ENCODE results near the gene NRXN3.

Gene NRXN3

DNA sequence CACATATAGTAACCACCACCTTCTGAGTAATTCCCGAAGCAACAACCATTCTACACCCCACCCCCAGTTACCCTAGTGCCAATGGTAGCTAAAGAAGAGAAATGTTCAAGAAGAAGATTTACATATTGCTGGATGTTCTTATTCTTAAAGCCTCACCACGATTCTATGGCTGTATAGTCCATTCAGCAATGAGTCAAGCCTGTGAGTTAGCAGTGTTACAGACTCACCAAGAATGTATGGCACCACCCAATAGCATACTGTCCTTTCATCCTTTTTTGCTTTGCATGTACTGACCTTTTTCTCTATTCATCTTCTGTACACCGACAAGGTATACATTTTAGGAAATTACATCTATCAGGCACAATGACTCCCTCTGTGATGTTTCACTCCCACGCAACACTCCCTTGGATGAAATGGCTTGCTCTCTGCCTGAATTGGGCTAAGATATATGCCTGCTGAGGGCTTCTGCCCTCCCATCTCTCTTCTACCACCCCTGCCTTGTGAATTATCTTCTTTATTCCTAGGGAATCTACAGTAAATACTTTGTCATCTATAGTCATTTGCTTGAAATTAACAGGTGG lies 1095.3 kb downstream of the NRXN3 start:
- TF ChIP-seq, protein P1, sequence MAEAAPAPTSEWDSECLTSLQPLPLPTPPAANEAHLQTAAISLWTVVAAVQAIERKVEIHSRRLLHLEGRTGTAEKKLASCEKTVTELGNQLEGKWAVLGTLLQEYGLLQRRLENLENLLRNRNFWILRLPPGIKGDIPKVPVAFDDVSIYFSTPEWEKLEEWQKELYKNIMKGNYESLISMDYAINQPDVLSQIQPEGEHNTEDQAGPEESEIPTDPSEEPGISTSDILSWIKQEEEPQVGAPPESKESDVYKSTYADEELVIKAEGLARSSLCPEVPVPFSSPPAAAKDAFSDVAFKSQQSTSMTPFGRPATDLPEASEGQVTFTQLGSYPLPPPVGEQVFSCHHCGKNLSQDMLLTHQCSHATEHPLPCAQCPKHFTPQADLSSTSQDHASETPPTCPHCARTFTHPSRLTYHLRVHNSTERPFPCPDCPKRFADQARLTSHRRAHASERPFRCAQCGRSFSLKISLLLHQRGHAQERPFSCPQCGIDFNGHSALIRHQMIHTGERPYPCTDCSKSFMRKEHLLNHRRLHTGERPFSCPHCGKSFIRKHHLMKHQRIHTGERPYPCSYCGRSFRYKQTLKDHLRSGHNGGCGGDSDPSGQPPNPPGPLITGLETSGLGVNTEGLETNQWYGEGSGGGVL (tag by site-specific recombination; IDR thresholded peaks at IDR 0.05): no peak
- TF ChIP-seq BCL11B (tag by site-specific recombination; IDR thresholded peaks at IDR 0.05; ENCODE audit: low read depth): no peak
- TF ChIP-seq, protein P2, sequence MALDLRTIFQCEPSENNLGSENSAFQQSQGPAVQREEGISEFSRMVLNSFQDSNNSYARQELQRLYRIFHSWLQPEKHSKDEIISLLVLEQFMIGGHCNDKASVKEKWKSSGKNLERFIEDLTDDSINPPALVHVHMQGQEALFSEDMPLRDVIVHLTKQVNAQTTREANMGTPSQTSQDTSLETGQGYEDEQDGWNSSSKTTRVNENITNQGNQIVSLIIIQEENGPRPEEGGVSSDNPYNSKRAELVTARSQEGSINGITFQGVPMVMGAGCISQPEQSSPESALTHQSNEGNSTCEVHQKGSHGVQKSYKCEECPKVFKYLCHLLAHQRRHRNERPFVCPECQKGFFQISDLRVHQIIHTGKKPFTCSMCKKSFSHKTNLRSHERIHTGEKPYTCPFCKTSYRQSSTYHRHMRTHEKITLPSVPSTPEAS (tag by site-specific recombination; IDR thresholded peaks at IDR 0.05): no peak
- no peak for TF ChIP-seq ZFP41 (tag by site-specific recombination; IDR thresholded peaks at IDR 0.05; ENCODE audit: borderline replicate concordance)
- 0 out of 2 replicates have a peak, but pooled peaks have one; percentile 18 for TF ChIP-seq ZFHX2 (tag by site-specific recombination; conservative IDR thresholded peaks at IDR 0.05)
- Histone ChIP-seq H3K4me1 (ENCODE audit: control insufficient read depth, insufficient read depth, low read length) (no peaks in the 10 kb centered on the region), H3K4me3 (ENCODE audit: low read depth, low read length) (no peak overlapping the region), H3K27ac (ENCODE audit: extremely low read depth, low read depth, low read length) (no peak overlapping the region), H3K36me3 (ENCODE audit: control insufficient read depth in 2 of 2, insufficient read depth in 1 of 2, low read length in 2 of 2) (no peaks in the 10 kb centered on the region), H3K9me3 (ENCODE audit: control insufficient read depth, insufficient read depth, low read depth, low read length) (no peaks in the 10 kb centered on the region)
- CTCF ChIA-PET: no interaction called here
- POLR2A ChIA-PET: no interaction called here

DNA sequence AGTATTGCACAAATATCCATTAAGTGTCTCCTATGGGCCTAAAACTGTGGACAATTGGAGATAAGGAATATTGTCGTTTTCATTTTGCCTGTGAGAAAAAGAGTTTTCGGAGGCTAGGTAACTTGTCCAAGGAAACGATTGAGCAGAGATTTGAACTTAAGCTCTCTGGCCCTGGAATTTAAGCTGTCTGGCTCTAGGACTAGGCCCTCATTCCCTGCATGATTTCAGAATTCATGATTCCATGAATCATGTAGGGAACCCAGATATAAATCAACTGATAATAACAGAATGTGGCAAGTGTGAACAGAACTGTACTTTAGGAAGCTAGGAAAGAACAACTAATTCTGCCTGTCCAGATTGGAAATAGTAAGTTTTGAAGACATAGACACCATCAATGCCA lies 1100.2 kb downstream of the NRXN3 start:
- ChIA-PET CTCF (interaction anchor here (0.5 to 0.8 kb wide), 2 partner anchors 335 to 338 kb away, joined by 3 read pairs; no protein-coding TSS in a partner anchor), POLR2A (no interaction called here)
- no peak for TF ChIP-seq GLI2 (tag by site-specific recombination; IDR thresholded peaks at IDR 0.05; ENCODE audit: borderline replicate concordance, low read depth)
- TF ChIP-seq, protein P3, sequence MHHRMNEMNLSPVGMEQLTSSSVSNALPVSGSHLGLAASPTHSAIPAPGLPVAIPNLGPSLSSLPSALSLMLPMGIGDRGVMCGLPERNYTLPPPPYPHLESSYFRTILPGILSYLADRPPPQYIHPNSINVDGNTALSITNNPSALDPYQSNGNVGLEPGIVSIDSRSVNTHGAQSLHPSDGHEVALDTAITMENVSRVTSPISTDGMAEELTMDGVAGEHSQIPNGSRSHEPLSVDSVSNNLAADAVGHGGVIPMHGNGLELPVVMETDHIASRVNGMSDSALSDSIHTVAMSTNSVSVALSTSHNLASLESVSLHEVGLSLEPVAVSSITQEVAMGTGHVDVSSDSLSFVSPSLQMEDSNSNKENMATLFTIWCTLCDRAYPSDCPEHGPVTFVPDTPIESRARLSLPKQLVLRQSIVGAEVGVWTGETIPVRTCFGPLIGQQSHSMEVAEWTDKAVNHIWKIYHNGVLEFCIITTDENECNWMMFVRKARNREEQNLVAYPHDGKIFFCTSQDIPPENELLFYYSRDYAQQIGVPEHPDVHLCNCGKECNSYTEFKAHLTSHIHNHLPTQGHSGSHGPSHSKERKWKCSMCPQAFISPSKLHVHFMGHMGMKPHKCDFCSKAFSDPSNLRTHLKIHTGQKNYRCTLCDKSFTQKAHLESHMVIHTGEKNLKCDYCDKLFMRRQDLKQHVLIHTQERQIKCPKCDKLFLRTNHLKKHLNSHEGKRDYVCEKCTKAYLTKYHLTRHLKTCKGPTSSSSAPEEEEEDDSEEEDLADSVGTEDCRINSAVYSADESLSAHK (tag by site-specific recombination; IDR thresholded peaks at IDR 0.05): no peak
- no peak for TF ChIP-seq ZNF529 (tag by site-specific recombination; IDR thresholded peaks at IDR 0.05; ENCODE audit: insufficient replicate concordance)
- TF ChIP-seq ZNF76 (tag by site-specific recombination; IDR thresholded peaks at IDR 0.05; ENCODE audit: borderline replicate concordance, low read depth): no peak
- H3K9me3 ChIP-seq (ENCODE audit: control insufficient read depth, insufficient read depth, low read depth, low read length): no peaks in the 10 kb centered on the region
- H3K4me1 ChIP-seq (ENCODE audit: control insufficient read depth, insufficient read depth, low read length): peaks cover 10% of the 10 kb centered on the region
- H3K36me3 ChIP-seq (ENCODE audit: control insufficient read depth in 2 of 2, insufficient read depth in 1 of 2, low read length in 2 of 2): no peaks in the 10 kb centered on the region
- no peak overlapping the region for H3K4me3 ChIP-seq (ENCODE audit: low read depth, low read length)
- H3K27ac ChIP-seq (ENCODE audit: extremely low read depth, low read depth, low read length): no peak overlapping the region

DNA sequence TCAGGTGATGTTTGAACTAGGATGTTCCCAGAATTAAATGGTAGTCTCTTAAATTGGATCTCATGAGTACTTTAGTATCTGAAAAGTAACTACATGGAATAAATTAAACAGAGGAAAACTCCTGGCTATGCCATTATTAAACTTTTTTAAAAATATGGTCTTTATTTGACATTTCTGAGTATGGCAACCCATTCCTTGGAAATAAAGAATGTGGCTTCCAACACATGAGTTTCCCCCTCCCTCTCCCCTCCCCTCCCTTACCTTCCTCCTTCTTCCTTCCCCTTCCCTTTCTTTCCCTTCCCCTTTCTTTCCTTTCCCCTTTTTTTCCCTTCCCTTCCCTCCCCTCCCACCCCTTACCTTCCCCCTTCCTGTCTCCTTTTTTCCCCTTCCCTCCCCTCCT lies 1100.9 kb downstream of the NRXN3 start:
- ChIA-PET POLR2A (no interaction called here), CTCF (no interaction called here)
- TF ChIP-seq PRDM1 (tag by site-specific recombination; IDR thresholded peaks at IDR 0.05) (peak; percentile 57; the same call in 1 of the 2 replicates), ZNF214 (tag by site-specific recombination; IDR thresholded peaks at IDR 0.05; ENCODE audit: borderline replicate concordance) (no peak), ZNF501 (tag by site-specific recombination; IDR thresholded peaks at IDR 0.05) (no peak)
- TF ChIP-seq, protein P4, sequence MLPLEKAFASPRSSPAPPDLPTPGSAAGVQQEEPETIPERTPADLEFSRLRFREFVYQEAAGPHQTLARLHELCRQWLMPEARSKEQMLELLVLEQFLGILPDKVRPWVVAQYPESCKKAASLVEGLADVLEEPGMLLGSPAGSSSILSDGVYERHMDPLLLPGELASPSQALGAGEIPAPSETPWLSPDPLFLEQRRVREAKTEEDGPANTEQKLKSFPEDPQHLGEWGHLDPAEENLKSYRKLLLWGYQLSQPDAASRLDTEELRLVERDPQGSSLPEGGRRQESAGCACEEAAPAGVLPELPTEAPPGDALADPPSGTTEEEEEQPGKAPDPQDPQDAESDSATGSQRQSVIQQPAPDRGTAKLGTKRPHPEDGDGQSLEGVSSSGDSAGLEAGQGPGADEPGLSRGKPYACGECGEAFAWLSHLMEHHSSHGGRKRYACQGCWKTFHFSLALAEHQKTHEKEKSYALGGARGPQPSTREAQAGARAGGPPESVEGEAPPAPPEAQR (tag by site-specific recombination; IDR thresholded peaks at IDR 0.05): no peak
- TF ChIP-seq, protein P3 (tag by site-specific recombination; IDR thresholded peaks at IDR 0.05): no peak
- Histone ChIP-seq H3K4me1 (ENCODE audit: control insufficient read depth, insufficient read depth, low read length) (peaks cover 12% of the 10 kb centered on the region), H3K4me3 (ENCODE audit: low read depth, low read length) (no peak overlapping the region), H3K27ac (ENCODE audit: extremely low read depth, low read depth, low read length) (no peak overlapping the region), H3K36me3 (ENCODE audit: control insufficient read depth in 2 of 2, insufficient read depth in 1 of 2, low read length in 2 of 2) (no peaks in the 10 kb centered on the region), H3K9me3 (ENCODE audit: control insufficient read depth, insufficient read depth, low read depth, low read length) (no peaks in the 10 kb centered on the region)
